Panc1 (cell line): Measurements from ENCODE around the gene EML5.

Experiments used
- CTCF ChIP-seq: fragments of 450-650 bp; IDR thresholded peaks from 2 replicates; pipeline ENCODE4 v1.5.1; 2017; ENCODE audit warnings: mild to moderate bottlenecking
- POLR2AphosphoS5 ChIP-seq: IDR thresholded peaks from 2 replicates; pipeline ENCODE4 v1.6.1; 2012; ENCODE audit warnings: mild to moderate bottlenecking, low read depth, low read length, moderate library complexity
- SIN3A ChIP-seq: IDR thresholded peaks from 2 replicates; pipeline ENCODE4 v1.6.1; 2012; ENCODE audit warnings: low read depth, mild to moderate bottlenecking, low read length, moderate library complexity, borderline replicate concordance; ENCODE audit not compliant: insufficient read depth
- TCF7L2 ChIP-seq: IDR thresholded peaks from 2 replicates; pipeline ENCODE4 v1.6.1; 2011; ENCODE audit warnings: mild to moderate bottlenecking, low read depth, low read length, inconsistent platforms

DNA sequence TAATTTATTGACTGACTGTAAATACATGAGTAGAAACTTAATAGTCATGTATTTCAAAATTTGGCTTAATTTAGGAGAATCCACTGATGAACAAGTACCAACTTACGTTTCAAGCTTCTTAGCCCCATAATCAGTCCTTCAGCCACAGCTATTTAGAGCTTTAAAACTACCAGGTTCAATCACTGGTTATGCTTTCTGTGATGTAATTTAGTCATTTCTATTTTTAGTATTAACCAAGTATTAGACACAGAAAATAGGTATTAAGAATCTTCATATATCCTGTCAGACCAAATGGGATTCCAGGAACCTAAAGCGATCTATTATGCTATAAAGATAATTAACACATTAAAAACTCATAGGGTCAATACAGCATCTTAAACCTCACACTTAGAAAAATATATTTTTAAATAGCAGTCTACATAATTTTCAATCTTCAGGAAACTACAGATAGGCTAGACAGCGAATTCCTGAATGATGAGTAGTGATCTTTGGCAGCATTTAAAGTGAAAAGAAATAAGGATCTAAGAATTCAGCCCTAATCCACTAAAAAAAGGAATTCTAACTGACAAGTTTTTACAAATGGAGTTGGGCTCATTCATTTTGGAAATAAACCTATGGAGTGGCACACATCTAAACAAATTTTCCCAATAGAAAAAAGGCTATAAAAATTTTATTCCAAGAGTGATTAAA, 178.4 kb downstream of the EML5 start:
- TF ChIP-seq CTCF (no peak), POLR2AphosphoS5 (no peak), TCF7L2 (no peak), SIN3A (no peak)
